Liver (tissue), 9 donors: ENCODE results near the gene IGFL4. TPM values are rescaled to one million over a fixed set of nuclear protein-coding genes. Genes with fewer than 3 reads are reported as not detected.

Experiments used
- DNase-seq: peaks from one replicate; pipeline ENCODE4 v3.0.0-alpha.2; 2017; ENCODE audit warnings: low spot score
- H3K27ac ChIP-seq, 2 donors: one replicate each; pipeline ENCODE4 v1.7.0; 2013; ENCODE audit warnings: inconsistent platforms in 2 of 2, low read length in 2 of 2, control low read depth in 1 of 2, low read depth in 1 of 2, mild to moderate bottlenecking in 1 of 2
- H3K27me3 ChIP-seq, 4 donors: one replicate each; pipeline versions ENCODE4 v1.6.1 to v1.7.0; 2013; ENCODE audit warnings: low read length in 3 of 4, inconsistent platforms in 1 of 4, mild to moderate bottlenecking in 1 of 4, moderate library complexity in 1 of 4; ENCODE audit not compliant: control insufficient read depth in 4 of 4, insufficient read depth in 4 of 4
- H3K36me3 ChIP-seq, 4 donors: one replicate each; pipeline versions ENCODE4 v1.6.1 to v1.7.0; 2013; ENCODE audit warnings: low read length in 3 of 4, mild to moderate bottlenecking in 3 of 4, low read depth in 1 of 4, moderate library complexity in 1 of 4; ENCODE audit not compliant: control insufficient read depth in 4 of 4, insufficient read depth in 3 of 4
- H3K4me1 ChIP-seq, 4 donors: one replicate each; pipeline versions ENCODE4 v1.6.1 to v1.7.0; 2013; ENCODE audit warnings: low read length in 3 of 4, mild to moderate bottlenecking in 3 of 4, moderate library complexity in 1 of 4; ENCODE audit not compliant: control insufficient read depth in 4 of 4, insufficient read depth in 4 of 4
- H3K4me3 ChIP-seq, 3 donors: one replicate each; pipeline versions ENCODE4 v1.6.1 to v1.7.0; 2013; ENCODE audit warnings: low read length in 3 of 3, control low read depth in 1 of 3, low read depth in 1 of 3, mild to moderate bottlenecking in 1 of 3
- H3K9ac ChIP-seq, 2 donors: one replicate each; pipeline ENCODE4 v1.7.0; 2013; ENCODE audit warnings: low read length in 2 of 2, mild to moderate bottlenecking in 2 of 2, moderate library complexity in 2 of 2, control low read depth in 1 of 2, low read depth in 1 of 2
- H3K9me3 ChIP-seq, 4 donors: one replicate each; pipeline versions ENCODE4 v1.6.1 to v1.7.0; 2013; ENCODE audit warnings: low read length in 3 of 4; ENCODE audit not compliant: control insufficient read depth in 4 of 4
- EGR1 ChIP-seq, 2 donors: IDR thresholded peaks; 2 replicates each; pipeline ENCODE4 v1.6.1; 2016 to 2018; ENCODE audit warnings: antibody characterized with exemption in 2 of 2, low read depth in 2 of 2
- FOXA1 ChIP-seq: IDR thresholded peaks from 2 replicates; pipeline ENCODE4 v1.6.1; 2016; ENCODE audit warnings: antibody characterized with exemption
- FOXA2 ChIP-seq: IDR thresholded peaks from 2 replicates; pipeline ENCODE4 v1.6.1; 2016; ENCODE audit warnings: antibody characterized with exemption
- GABPA ChIP-seq, 2 donors: IDR thresholded peaks in 1 of 2; conservative IDR thresholded peaks in 1 of 2; 2 replicates each; pipeline ENCODE4 v1.6.1; 2016; ENCODE audit warnings: antibody characterized with exemption in 2 of 2, mild to moderate bottlenecking in 1 of 2, moderate library complexity in 1 of 2
- HNF4A ChIP-seq, 2 donors: conservative IDR thresholded peaks; 2 replicates each; pipeline ENCODE4 v1.6.1; 2016; ENCODE audit warnings: antibody characterized with exemption in 2 of 2, mild to moderate bottlenecking in 2 of 2
- HNF4G ChIP-seq: IDR thresholded peaks from 2 replicates; pipeline ENCODE4 v1.6.1; 2016; ENCODE audit warnings: antibody characterized with exemption
- JUND ChIP-seq, 2 donors: IDR thresholded peaks; 2 replicates each; pipeline ENCODE4 v1.6.1; 2016; ENCODE audit warnings: antibody characterized with exemption in 2 of 2
- NR2F2 ChIP-seq: IDR thresholded peaks from 2 replicates; pipeline ENCODE4 v1.6.1; 2016; ENCODE audit warnings: antibody characterized with exemption
- RAD21 ChIP-seq, 2 donors: IDR thresholded peaks; 2 replicates each; pipeline ENCODE4 v1.6.1; 2016; ENCODE audit warnings: antibody characterized with exemption in 2 of 2, mild to moderate bottlenecking in 2 of 2
- RXRA ChIP-seq, 2 donors: IDR thresholded peaks; 2 replicates each; pipeline ENCODE4 v1.6.1; 2017 to 2018; ENCODE audit warnings: antibody characterized with exemption in 2 of 2, mild to moderate bottlenecking in 1 of 2
- SP1 ChIP-seq: IDR thresholded peaks from 2 replicates; pipeline ENCODE4 v1.6.1; 2018; ENCODE audit warnings: antibody characterized with exemption, mild to moderate bottlenecking
- TAF1 ChIP-seq: conservative IDR thresholded peaks from 2 replicates; pipeline ENCODE4 v1.6.1; 2016; ENCODE audit warnings: antibody characterized with exemption, mild to moderate bottlenecking
- YY1 ChIP-seq: IDR thresholded peaks from 2 replicates; pipeline ENCODE4 v1.6.1; 2016; ENCODE audit warnings: antibody characterized with exemption, mild to moderate bottlenecking
- WGBS: extraction: QIAGEN DNeasy Blood & Tissue Kit; methylation state at CpG from one replicate; pipeline ENCODE4 v1.1.7; 2013; 5-methylcytosine and 5-hydroxymethylcytosine counted together
- polyA plus RNA-seq, 2 donors: library from polyadenylated mRNA; stranded (reverse) in 1 of 2; unstranded in 1 of 2; fragments of 200-250 nt in 1 of 2; fragments of >200 nt in 1 of 2; fragmentation: Nextera tagmentation in 1 of 2; extraction: Ambion mirVana in 1 of 2; gene quantifications; one replicate each; pipeline versions ENCODE4 v1.2.1 to v1.2.3, GENCODE V29; 2013 to 2015
- total RNA-seq, 2 donors: library from RNA; depleted of rRNA; stranded (reverse); fragments of >200 nt; gene quantifications; one replicate each; pipeline ENCODE4 v1.2.3, GENCODE V29; 2014
- TF ChIP-seq, protein P1 (sequence below): IDR thresholded peaks from 2 replicates; pipeline ENCODE4 v1.6.1; 2016; ENCODE audit warnings: antibody characterized with exemption, mild to moderate bottlenecking
- TF ChIP-seq, protein P2 (sequence below): IDR thresholded peaks from 2 replicates; pipeline ENCODE4 v1.6.1; 2016; ENCODE audit warnings: antibody characterized with exemption
- TF ChIP-seq, protein P3 (sequence below): IDR thresholded peaks from 2 replicates; pipeline ENCODE4 v1.6.1; 2016; ENCODE audit warnings: antibody characterized with exemption
- TF ChIP-seq, protein P4 (sequence below): fragments of 150-350 bp; IDR thresholded peaks from 2 replicates; pipeline ENCODE4 v1.5.1; 2017; ENCODE audit warnings: improper control_type of control experiment, low read depth, low read length; ENCODE audit not compliant: missing input control
- TF ChIP-seq, protein P5 (sequence below): IDR thresholded peaks from 2 replicates; pipeline ENCODE4 v1.6.1; 2016; ENCODE audit warnings: antibody characterized with exemption
- donor health status: healthy.
- donor health status: healthy.
- donor health status: healthy.
- donor health status: healthy.
- donor health status: healthy.

IGFL4 gene
- total and polyA plus RNA-seq, 4 donors = not detected

DNA sequence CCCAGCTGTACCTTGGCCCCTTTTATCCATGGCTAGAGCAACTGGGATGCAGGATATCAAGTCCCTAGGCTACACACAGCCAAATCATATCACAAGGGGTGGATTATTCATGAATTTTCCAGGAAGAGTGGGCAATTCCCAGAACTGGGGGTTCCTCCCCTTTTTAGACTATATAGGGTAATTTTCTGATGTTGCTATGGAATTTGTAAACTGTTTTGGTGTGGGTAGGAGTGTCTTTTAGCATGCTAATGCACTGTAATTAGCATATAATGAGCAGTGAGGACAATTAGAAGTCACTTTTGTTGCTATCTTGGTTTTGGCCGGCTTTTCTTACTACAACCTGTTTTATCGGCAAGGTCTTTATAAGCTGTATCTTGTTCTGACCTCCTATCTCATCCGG is 18.0 kb upstream of the IGFL4 start:
- no peak overlapping the region for H3K4me3 ChIP-seq
- WGBS = 83% methylated on average over 3 of the region's 3 CpGs
- no peak overlapping the region for H3K9ac ChIP-seq
- peaks cover 0 to 16% (median 0%) of the 10 kb centered on the region in 4 donors for H3K27me3 ChIP-seq
- no peak for DNase-seq
- no peaks in the 10 kb centered on the region for H3K9me3 ChIP-seq
- TF ChIP-seq, protein P1, sequence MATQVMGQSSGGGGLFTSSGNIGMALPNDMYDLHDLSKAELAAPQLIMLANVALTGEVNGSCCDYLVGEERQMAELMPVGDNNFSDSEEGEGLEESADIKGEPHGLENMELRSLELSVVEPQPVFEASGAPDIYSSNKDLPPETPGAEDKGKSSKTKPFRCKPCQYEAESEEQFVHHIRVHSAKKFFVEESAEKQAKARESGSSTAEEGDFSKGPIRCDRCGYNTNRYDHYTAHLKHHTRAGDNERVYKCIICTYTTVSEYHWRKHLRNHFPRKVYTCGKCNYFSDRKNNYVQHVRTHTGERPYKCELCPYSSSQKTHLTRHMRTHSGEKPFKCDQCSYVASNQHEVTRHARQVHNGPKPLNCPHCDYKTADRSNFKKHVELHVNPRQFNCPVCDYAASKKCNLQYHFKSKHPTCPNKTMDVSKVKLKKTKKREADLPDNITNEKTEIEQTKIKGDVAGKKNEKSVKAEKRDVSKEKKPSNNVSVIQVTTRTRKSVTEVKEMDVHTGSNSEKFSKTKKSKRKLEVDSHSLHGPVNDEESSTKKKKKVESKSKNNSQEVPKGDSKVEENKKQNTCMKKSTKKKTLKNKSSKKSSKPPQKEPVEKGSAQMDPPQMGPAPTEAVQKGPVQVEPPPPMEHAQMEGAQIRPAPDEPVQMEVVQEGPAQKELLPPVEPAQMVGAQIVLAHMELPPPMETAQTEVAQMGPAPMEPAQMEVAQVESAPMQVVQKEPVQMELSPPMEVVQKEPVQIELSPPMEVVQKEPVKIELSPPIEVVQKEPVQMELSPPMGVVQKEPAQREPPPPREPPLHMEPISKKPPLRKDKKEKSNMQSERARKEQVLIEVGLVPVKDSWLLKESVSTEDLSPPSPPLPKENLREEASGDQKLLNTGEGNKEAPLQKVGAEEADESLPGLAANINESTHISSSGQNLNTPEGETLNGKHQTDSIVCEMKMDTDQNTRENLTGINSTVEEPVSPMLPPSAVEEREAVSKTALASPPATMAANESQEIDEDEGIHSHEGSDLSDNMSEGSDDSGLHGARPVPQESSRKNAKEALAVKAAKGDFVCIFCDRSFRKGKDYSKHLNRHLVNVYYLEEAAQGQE = no peak
- TF ChIP-seq, protein P2, sequence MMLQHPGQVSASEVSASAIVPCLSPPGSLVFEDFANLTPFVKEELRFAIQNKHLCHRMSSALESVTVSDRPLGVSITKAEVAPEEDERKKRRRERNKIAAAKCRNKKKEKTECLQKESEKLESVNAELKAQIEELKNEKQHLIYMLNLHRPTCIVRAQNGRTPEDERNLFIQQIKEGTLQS = no peak
- no peak for TF ChIP-seq FOXA2
- TF ChIP-seq SP1 = no peak
- TF ChIP-seq HNF4A (conservative IDR thresholded peaks at IDR 0.05) = no peak
- TF ChIP-seq GABPA (IDR thresholded peaks at IDR 0.05 in 1 of 2, conservative IDR thresholded peaks at IDR 0.05 in 1 of 2) = no peak
- H3K36me3 ChIP-seq = no peaks in the 10 kb centered on the region
- H3K27ac ChIP-seq = no peak overlapping the region
- H3K4me1 ChIP-seq = no peaks in the 10 kb centered on the region

DNA sequence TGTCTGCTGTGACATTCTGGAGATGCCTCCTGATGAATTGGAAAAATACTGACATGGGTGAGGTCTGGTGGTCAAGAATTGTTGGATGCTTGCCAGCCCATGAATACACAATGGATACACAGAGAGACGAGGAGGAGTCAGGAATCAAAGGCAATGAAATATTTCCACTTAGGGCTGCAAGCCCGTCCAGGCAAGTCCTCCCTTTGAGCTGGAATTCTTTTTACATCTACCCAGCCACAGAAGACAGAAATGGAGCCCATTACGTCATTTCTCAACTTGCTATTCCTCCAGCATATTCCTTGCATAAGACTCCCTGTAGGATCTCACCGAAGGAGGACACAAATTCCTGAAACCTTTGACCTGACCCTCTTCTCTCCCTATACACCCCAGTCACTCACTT is 15.7 kb upstream of the IGFL4 start:
- no peak for DNase-seq
- Histone ChIP-seq H3K4me3 (no peak overlapping the region), H3K27me3 (peaks cover 0 to 12% (median 2%) of the 10 kb centered on the region in 4 donors), H3K9me3 (no peaks in the 10 kb centered on the region), H3K4me1 (no peaks in the 10 kb centered on the region), H3K9ac (no peak overlapping the region), H3K27ac (no peak overlapping the region), H3K36me3 (no peaks in the 10 kb centered on the region)
- 59% methylated on average over 4 of the region's 4 CpGs for WGBS
- TF ChIP-seq HNF4G (no peak), RXRA (IDR thresholded peaks at IDR 0.05) (no peak), RAD21 (IDR thresholded peaks at IDR 0.05) (no peak), EGR1 (IDR thresholded peaks at IDR 0.05; ENCODE audit: low read depth in 2 of 2) (no peak), TAF1 (no peak), YY1 (no peak), JUND (IDR thresholded peaks at IDR 0.05) (no peak), GABPA (IDR thresholded peaks at IDR 0.05 in 1 of 2, conservative IDR thresholded peaks at IDR 0.05 in 1 of 2) (no peak), FOXA1 (no peak), FOXA2 (no peak), HNF4A (conservative IDR thresholded peaks at IDR 0.05) (no peak), NR2F2 (no peak), SP1 (no peak)
- TF ChIP-seq, protein P3, sequence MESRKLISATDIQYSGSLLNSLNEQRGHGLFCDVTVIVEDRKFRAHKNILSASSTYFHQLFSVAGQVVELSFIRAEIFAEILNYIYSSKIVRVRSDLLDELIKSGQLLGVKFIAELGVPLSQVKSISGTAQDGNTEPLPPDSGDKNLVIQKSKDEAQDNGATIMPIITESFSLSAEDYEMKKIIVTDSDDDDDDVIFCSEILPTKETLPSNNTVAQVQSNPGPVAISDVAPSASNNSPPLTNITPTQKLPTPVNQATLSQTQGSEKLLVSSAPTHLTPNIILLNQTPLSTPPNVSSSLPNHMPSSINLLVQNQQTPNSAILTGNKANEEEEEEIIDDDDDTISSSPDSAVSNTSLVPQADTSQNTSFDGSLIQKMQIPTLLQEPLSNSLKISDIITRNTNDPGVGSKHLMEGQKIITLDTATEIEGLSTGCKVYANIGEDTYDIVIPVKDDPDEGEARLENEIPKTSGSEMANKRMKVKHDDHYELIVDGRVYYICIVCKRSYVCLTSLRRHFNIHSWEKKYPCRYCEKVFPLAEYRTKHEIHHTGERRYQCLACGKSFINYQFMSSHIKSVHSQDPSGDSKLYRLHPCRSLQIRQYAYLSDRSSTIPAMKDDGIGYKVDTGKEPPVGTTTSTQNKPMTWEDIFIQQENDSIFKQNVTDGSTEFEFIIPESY = no peak
- TF ChIP-seq, protein P2 = no peak
- TF ChIP-seq, protein P1 = no peak
- TF ChIP-seq, protein P4, sequence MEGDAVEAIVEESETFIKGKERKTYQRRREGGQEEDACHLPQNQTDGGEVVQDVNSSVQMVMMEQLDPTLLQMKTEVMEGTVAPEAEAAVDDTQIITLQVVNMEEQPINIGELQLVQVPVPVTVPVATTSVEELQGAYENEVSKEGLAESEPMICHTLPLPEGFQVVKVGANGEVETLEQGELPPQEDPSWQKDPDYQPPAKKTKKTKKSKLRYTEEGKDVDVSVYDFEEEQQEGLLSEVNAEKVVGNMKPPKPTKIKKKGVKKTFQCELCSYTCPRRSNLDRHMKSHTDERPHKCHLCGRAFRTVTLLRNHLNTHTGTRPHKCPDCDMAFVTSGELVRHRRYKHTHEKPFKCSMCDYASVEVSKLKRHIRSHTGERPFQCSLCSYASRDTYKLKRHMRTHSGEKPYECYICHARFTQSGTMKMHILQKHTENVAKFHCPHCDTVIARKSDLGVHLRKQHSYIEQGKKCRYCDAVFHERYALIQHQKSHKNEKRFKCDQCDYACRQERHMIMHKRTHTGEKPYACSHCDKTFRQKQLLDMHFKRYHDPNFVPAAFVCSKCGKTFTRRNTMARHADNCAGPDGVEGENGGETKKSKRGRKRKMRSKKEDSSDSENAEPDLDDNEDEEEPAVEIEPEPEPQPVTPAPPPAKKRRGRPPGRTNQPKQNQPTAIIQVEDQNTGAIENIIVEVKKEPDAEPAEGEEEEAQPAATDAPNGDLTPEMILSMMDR = no peak
- TF ChIP-seq, protein P5, sequence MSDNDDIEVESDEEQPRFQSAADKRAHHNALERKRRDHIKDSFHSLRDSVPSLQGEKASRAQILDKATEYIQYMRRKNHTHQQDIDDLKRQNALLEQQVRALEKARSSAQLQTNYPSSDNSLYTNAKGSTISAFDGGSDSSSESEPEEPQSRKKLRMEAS = no peak
